ENCODE results near the gene SBSN. TPM values are rescaled to one million over a fixed set of nuclear protein-coding genes. Genes with fewer than 3 reads are reported as not detected.

Gene SBSN
- total and polyA plus RNA-seq, 9 of the 15 experiments (the other 6 are each of a cell fraction or from before 2014, with no cell fraction given): 0.05 TPM; not detected in 8

DNA sequence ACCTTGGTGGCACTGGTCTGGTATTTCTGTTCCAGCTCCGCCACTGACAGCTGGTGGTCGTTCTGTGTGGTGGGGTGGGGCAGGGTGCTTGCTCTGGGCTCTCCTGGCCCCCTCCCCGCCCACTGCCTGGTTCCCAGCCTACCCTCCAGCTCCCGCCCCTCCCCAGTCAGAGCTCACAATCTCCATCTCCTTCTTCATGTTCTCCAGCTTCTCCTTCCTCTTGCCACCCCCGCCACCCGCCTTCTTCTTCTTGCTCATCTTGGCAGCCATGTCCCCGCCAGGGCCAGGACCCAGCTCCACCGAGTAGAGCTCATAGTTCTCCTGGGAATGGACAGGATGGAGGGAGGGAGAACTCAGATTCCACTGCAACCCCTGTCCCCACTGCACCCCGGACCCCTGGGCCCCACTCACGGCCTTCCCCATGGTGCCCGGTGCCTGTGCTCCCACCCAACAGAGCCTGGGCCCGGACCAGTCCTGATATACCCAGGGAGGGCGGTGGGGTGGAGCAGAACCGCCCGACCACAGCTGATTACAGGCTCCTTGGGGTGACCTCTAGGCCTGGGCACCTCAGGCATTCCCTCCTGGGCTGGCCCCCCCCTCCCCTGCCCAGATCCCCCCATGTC lies 35.2 kb upstream of the SBSN start, which contains the start of gene ATP4A:
Gene ATP4A, minus strand, starts transcription at position 452 of the 623 bp plus-strand sequence. Its CDS starts 29 bp downstream, at position 423.
- ATAC-seq (no peak), DNase-seq (ENCODE audit: extremely low read depth in 1 of 4, low spot score in 3 of 4) (no peak), FAIRE-seq (no peak)
- intact Hi-C loops (cut with micrococcal nuclease) (no loop called here), in situ Hi-C loops (cut with MboI) (no loop called here)
- H3K9me3 ChIP-seq (replicated peaks; ENCODE audit: control insufficient read depth, insufficient read depth, low read depth, low read length): no peaks in the 10 kb centered on the region
- peaks cover 3% of the 10 kb centered on the region for H3K9me1 ChIP-seq (ENCODE audit: control insufficient read depth, insufficient read depth, low read length)
- no peaks in the 10 kb centered on the region for H3K36me3 ChIP-seq (ENCODE audit: control insufficient read depth, insufficient read depth, low read length)
- no peak within 1 kb of the TSS for H3K27ac ChIP-seq (ENCODE audit: extremely low read depth, low read depth, low read length)
- no TSS peak for BruUV-seq (replicated peaks)
- no peak for TF ChIP-seq HES1 (IDR thresholded peaks at IDR 0.05; ENCODE audit: low read depth)
- CTCF ChIA-PET (ENCODE audit: low intra/inter-chr PET ratio): no interaction called here
- H3K4me3 ChIP-seq: no peak within 1 kb of the TSS
- no peaks in the 10 kb centered on the region for H3K79me2 ChIP-seq (ENCODE audit: control insufficient read depth, insufficient read depth, low read length)
- POLR2A ChIA-PET: interaction anchor here (0.9 kb wide), 1 partner anchor 10 kb away, joined by 3 read pairs; no protein-coding TSS in a partner anchor
- peaks cover 28 to 63% of the 10 kb centered on the region in 2 experiments; a peak in 4 of 5 replicates for H3K27me3 ChIP-seq (ENCODE audit: control insufficient read depth in 2 of 2, insufficient read depth in 2 of 2, low read length in 2 of 2)
- 0% methylated on average over 4 of the region's 15 CpGs for WGBS (ENCODE audit: insufficient coverage, low coverage, missing lambda C conversion rate)
- no peak within 1 kb of the TSS for H3K4me2 ChIP-seq (ENCODE audit: insufficient read depth, low read length)
- peak within 1 kb of the TSS in 1 of 2 experiments; percentile 35; a peak in 2 of 4 replicates for H3K9ac ChIP-seq (ENCODE audit: insufficient read depth in 1 of 2, low read depth in 2 of 2, low read length in 2 of 2)
- peaks cover 0 to 21% of the 10 kb centered on the region in 2 experiments; a peak in 2 of 5 replicates for H3K4me1 ChIP-seq (replicated peaks in 1 of 2; ENCODE audit: control insufficient read depth in 2 of 2, insufficient read depth in 2 of 2, low read length in 2 of 2)
- peaks cover 4% of the 10 kb centered on the region; the same call in 1 of the 2 replicates for H4K20me1 ChIP-seq (replicated peaks; ENCODE audit: control insufficient read depth, insufficient read depth, low read length)
- H2AFZ ChIP-seq (ENCODE audit: low read depth, low read length): no peak within 1 kb of the TSS

- peaks cover 28 to 61% of the 10 kb centered on the region in 2 experiments; a peak in 4 of 5 replicates for H3K27me3 ChIP-seq (ENCODE audit: control insufficient read depth in 2 of 2, insufficient read depth in 2 of 2, low read length in 2 of 2)
- no peak overlapping the region for H2AFZ ChIP-seq (ENCODE audit: low read depth, low read length)
- H3K9me1 ChIP-seq (ENCODE audit: control insufficient read depth, insufficient read depth, low read length): peaks cover 3% of the 10 kb centered on the region
- no peaks in the 10 kb centered on the region for H3K9me3 ChIP-seq (replicated peaks; ENCODE audit: control insufficient read depth, insufficient read depth, low read depth, low read length)
- CTCF ChIA-PET (ENCODE audit: low intra/inter-chr PET ratio): no interaction called here
- H3K79me2 ChIP-seq (ENCODE audit: control insufficient read depth, insufficient read depth, low read length): no peaks in the 10 kb centered on the region
- H3K36me3 ChIP-seq (ENCODE audit: control insufficient read depth, insufficient read depth, low read length): no peaks in the 10 kb centered on the region
- H3K4me1 ChIP-seq (replicated peaks in 1 of 2; ENCODE audit: control insufficient read depth in 2 of 2, insufficient read depth in 2 of 2, low read length in 2 of 2): peaks cover 0 to 26% of the 10 kb centered on the region in 2 experiments; a peak in 2 of 5 replicates
- no peak overlapping the region; a peak in 1 of 4 replicates for H3K9ac ChIP-seq (ENCODE audit: insufficient read depth in 1 of 2, low read depth in 2 of 2, low read length in 2 of 2)
- no peak overlapping the region for H3K27ac ChIP-seq (ENCODE audit: extremely low read depth, low read depth, low read length)
- intact Hi-C loops (cut with micrococcal nuclease): no loop called here
- ATAC-seq (no peak), FAIRE-seq (no peak), DNase-seq (ENCODE audit: extremely low read depth in 1 of 4, low spot score in 3 of 4) (no peak)
- H4K20me1 ChIP-seq (replicated peaks; ENCODE audit: control insufficient read depth, insufficient read depth, low read length): peaks cover 7% of the 10 kb centered on the region; the same call in 1 of the 2 replicates
- in situ Hi-C loops (cut with MboI): no loop called here
- H3K4me2 ChIP-seq (ENCODE audit: insufficient read depth, low read length): no peak overlapping the region
- no TSS peak for BruUV-seq (replicated peaks)
- no peak overlapping the region for H3K4me3 ChIP-seq
- POLR2A ChIA-PET: interaction anchor here (0.9 kb wide), 1 partner anchor 11 kb away, joined by 3 read pairs; no protein-coding TSS in a partner anchor
- 0% methylated on average over 1 of the region's 2 CpGs for WGBS (ENCODE audit: insufficient coverage, low coverage, missing lambda C conversion rate)
- TF ChIP-seq BCL6 (CRISPR knock-in tag; IDR thresholded peaks at IDR 0.05) (no peak), LARP7 (IDR thresholded peaks at IDR 0.05) (no peak), TBP (optimal IDR thresholded peaks at IDR 0.05; ENCODE audit: low read depth, low read length) (no peak), MCM2 (IDR thresholded peaks at IDR 0.05; ENCODE audit: low read depth) (no peak), ELF2 (CRISPR knock-in tag; IDR thresholded peaks at IDR 0.05) (no peak), THRB (CRISPR knock-in tag; conservative IDR thresholded peaks at IDR 0.05) (0 out of 2 replicates have a peak, but pooled peaks have one; percentile 27), WHSC1 (IDR thresholded peaks at IDR 0.05; ENCODE audit: low read length) (no peak), ZBTB1 (CRISPR knock-in tag; IDR thresholded peaks at IDR 0.05; ENCODE audit: borderline replicate concordance, low read depth) (no peak)
- TF ChIP-seq, protein P1, sequence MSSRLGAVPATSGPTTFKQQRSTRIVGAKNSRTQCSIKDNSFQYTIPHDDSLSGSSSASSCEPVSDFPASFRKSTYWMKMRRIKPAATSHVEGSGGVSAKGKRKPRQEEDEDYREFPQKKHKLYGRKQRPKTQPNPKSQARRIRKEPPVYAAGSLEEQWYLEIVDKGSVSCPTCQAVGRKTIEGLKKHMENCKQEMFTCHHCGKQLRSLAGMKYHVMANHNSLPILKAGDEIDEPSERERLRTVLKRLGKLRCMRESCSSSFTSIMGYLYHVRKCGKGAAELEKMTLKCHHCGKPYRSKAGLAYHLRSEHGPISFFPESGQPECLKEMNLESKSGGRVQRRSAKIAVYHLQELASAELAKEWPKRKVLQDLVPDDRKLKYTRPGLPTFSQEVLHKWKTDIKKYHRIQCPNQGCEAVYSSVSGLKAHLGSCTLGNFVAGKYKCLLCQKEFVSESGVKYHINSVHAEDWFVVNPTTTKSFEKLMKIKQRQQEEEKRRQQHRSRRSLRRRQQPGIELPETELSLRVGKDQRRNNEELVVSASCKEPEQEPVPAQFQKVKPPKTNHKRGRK (tag; IDR thresholded peaks at IDR 0.05): 0 out of 2 replicates have a peak, but pooled peaks have one; percentile 24
Observed at GRCh38 chr19:35562776-35563175, 34.7 kb upstream of the SBSN start.

Data from K562 (cell line).